NCI-H2081 treated with DMSO at 0.1 percent for 48 hours (cell line): ENCODE data around the gene CCDC93.
A peak's percentile ranks its signal among the peaks of the same experiment; 100 is the strongest.

Source experiments
- DNase-seq: peaks from one replicate; lab custom pipeline; 2025; lab: John Stamatoyannopoulos, UW

Gene CCDC93, protein sequence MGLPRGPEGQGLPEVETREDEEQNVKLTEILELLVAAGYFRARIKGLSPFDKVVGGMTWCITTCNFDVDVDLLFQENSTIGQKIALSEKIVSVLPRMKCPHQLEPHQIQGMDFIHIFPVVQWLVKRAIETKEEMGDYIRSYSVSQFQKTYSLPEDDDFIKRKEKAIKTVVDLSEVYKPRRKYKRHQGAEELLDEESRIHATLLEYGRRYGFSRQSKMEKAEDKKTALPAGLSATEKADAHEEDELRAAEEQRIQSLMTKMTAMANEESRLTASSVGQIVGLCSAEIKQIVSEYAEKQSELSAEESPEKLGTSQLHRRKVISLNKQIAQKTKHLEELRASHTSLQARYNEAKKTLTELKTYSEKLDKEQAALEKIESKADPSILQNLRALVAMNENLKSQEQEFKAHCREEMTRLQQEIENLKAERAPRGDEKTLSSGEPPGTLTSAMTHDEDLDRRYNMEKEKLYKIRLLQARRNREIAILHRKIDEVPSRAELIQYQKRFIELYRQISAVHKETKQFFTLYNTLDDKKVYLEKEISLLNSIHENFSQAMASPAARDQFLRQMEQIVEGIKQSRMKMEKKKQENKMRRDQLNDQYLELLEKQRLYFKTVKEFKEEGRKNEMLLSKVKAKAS

DNA sequence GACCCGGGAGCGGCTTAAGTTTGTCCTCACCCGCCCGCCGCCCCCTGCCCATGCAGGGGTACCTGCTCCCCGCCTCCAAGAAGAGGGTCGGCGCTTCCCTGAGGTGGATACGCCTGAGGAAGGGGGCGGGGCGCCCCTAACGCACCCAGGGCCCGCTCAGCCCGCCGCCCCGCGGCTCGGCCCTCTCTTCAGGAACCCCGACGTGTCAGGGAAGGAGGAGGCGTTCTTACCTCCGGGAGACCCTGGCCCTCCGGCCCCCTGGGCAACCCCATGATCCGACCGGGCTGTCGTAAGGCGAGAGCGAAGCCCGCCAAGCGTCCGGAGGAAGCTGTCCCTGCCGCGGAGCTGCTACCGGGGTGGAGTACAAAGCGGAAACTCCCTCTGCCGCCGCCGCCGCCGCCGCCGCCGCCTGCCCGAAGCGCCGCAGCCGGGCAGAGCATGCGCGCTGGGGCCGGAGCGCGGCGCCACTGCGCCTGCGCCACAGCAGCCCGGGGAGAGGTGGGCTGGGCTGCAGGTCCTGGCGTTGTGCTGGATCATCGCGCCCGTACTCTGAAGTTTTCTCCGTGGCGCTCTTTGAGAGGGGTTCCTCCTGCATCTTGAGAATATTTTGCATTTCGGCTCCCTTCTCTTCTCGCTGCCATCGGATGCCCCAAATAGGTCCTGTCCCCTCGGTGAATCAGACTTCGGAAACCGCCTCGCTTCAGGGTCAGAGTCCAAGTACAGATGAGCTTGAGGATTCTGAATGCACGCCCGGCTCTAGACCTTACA, at the start of gene CCDC93:
TSS of gene CCDC93 (minus strand) at position 347 of the 768 bp plus-strand sequence. CDS start at position 272, 75 bp downstream.
- DNase-seq, result peak; percentile 7

DNA sequence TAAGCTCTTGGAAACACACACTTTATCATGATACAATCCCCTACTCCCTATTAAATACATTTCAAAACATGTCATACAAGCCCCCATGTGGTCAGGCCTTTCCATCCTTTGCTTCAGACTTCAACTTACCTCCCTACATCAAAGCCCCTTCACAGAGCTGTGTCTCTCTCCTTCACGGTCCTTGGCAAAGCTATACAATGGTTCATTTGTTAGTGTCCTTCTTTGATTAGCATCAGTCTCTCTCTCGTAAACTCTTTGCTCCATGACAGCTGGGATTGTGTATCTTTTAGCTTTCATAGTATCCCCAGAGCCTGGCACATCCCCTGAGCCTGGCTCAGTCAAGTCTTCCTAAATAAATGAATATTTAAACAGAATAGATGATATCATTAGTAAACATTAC, 48.8 kb upstream of the CCDC93 start:
- DNase-seq, result no peak

GRCh38 chr2:118062048-118062447, 48.2 kb upstream of the CCDC93 start:
- DNase-seq, result no peak

DNA sequence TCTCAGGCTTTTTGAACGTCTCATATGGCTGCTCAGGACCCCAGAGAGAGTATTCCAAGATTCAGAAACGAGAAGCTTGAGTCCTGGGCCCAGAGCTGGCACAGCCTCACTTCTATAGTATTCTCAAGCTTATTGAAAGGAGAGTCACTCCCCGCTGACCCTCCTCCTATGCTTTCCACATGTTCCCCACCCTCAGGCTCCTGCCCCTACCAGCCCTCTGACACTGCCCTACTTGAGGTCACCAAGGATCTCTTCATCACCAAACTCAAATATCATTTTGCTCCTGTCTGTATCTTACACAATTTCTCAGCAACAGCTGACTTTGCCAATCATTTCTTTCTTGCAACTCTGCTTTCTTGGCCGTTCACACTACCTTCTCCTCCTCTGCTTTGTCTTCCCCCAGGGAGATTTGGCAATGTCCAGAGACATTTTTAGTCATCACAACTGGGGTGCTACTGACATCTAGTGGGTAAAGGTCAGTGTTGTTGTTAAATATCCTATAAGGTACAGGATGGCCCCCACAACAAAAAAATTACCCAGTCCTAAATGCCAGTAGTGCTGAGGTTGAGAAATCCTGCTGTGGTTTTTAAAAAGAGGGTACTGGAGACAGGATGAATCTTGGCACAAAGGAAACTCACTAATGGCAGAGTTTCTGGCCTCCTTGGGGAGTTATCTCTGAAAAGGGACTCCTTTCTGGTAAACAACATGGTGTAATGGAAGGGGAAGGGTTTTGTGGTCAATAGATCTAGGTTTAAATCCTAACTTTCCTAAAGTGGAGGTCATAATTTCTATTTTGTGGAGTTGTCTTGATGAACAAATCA, 47.5 kb upstream of the CCDC93 start:
- DNase-seq, result peak; percentile 11

DNA sequence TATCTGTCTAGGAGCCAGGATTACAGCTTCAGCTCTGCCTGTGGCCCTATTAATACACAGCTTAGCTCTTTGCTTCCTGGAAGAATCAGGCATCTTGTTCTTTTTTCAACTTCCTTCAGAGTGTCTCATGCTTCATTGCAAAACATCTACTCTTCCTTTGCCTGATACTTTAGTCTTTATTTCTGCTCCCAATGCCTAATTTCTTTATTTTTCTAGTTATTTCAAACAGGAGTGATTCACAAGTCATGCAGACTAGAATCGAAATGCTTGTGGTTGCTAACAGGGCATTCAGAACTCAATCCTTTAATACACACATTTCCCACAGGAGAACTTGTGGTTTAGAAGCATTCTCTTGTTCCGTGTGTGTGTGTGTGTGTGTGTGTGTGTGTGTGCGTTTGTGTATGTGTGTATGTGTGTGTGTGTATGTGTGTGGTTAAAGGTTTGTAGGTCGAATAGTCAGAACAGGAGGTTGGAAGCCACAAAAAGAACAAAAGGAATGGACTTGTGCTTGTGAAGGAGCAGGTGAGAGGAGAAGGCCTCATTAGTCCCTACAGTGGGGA, 46.1 kb upstream of the CCDC93 start:
- DNase-seq, result no peak

- DNase-seq, result no peak
Observed at GRCh38 chr2:118058951-118059350, 45.1 kb upstream of the CCDC93 start.

DNA sequence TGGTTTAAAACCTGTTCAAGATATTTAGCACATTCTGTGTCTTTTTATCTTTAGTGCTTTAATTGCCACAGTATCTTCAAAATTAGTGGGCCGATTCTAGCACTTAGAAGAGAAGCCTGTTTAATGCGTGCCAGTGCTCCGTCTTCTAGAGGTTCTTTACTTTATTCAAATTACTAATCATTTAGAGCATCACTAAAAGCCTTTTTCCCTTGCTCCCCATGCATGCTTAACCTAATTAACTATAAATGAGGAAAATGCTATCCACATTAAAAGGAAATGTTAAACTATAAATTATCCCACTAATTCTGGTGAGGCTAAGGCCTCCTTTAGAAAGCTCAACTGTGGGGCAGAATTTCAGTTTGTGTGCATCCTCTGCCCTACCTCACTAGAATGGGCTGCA, 42.9 kb upstream of the CCDC93 start:
- DNase-seq, result no peak

DNA sequence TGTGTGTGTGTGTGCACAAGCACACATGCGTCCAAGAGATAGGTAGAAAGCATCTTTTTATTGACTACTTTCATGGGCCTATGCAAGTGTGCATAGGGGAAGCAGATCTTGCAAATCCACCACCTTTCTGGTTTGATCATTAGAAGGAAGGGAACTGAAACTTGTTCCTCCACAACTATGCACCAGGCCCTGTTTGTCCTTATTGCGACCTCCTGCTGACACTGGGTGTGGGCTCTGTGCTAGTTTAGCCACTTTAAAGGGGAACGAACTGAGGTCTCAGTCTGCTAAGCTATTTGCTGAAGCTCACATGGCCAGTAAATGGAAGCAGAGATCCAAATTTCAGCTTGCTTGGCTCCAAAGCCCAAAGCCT, 42.3 kb upstream of the CCDC93 start:
- no peak for DNase-seq

GRCh38 chr2:118055512-118056164, 41.8 kb upstream of the CCDC93 start:
- DNase-seq, result no peak

GRCh38 chr2:118054213-118055008, 40.5 kb upstream of the CCDC93 start:
- DNase-seq, result no peak

DNA sequence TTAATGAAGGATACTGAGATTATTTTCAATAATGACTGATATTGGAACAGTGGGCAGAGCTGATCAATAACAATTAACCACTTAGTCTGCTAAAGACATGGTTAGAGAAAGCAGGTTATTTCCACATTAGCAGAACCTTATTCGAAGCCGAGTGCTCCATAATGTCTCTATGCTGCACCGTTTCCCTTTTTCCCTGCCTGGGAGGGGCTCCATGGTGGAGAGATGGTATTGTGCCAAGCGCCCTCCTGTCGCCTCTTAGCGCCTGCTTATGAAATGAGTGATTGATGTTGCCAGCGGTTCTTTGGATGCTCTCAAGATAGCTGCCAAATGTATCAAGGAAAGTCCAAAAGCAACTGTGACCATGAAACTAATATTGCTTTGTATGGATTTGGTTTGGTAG, 39.8 kb upstream of the CCDC93 start:
- no peak for DNase-seq

GRCh38 chr2:118052474-118052873, 38.6 kb upstream of the CCDC93 start:
- DNase-seq, result no peak

GRCh38 chr2:118051826-118052358, 38.0 kb upstream of the CCDC93 start:
- DNase-seq, result no peak

DNA sequence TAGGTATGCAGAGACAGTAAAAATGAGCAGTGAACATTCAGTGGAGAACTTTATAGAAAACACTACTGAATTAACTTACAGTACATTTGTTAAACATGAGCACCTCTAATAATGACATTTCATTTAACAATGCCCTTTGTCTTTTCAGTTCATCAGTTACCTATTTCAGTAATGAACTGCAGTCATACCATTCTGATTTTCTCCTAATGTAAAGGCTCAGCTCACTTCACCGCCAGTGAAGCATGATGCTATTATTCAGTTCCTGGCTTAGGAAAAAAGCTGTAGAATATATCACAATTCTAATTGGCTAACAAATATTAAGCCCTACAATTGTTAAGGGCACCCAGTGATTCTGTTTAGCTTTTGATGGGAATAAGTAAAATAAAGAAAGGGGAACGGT, 37.1 kb upstream of the CCDC93 start:
- DNase-seq, result no peak

DNA sequence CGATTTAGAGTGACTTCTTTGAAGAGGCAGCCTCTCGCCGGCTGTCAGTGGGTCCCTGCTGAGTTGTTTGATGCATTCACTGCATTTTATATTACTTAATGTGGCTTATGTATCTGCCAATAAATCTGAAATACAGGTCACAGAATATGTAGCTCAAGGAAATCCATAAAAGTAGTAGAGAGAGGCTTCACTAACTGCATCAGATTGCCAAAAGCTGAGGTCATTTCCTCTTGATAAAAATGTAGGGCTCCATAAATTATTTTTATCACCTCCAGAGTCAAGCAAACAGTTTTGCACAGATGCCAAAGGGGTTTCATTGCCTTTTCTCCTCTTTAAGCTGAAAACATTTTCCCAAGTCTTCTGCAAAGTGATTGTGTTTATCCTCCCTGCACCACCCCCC, 36.5 kb upstream of the CCDC93 start:
- no peak for DNase-seq

- no peak for DNase-seq
Observed at GRCh38 chr2:118049816-118050140, 35.9 kb upstream of the CCDC93 start.

- no peak for DNase-seq
Observed at GRCh38 chr2:118049140-118049815, 35.4 kb upstream of the CCDC93 start.

DNA sequence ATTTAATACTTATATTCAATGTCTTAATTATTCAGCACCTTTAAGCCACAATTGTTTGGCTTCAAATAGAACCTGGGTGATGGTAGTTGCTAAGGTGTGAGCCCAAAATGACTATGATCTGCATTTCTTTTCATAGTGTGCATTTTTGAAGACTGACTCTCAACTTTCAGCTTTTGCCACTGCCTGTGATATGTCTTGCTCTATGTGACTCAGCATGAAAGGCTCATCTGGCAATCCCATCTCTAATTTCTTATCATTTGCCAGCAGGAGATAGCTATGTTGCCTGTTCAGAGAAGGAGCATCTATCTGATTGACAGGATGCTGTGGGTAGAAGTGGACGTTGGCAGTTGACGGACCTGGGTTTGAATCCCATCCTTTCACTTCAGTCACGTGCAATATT, 34.5 kb upstream of the CCDC93 start:
- DNase-seq, result no peak

GRCh38 chr2:118047380-118047826, 33.5 kb upstream of the CCDC93 start:
- no peak for DNase-seq
